Immature natural killer cell (primary cell): ENCODE results near the gene NOL3. TPM values are rescaled to one million over a fixed set of nuclear protein-coding genes. Genes with fewer than 3 reads are reported as not detected.

Source experiments
- DNase-seq, 3 donors: peaks; one replicate each; pipeline ENCODE4 v3.0.0; 2022; ENCODE audit warnings: mixed read lengths in 1 of 3
- H3K27ac Mint-ChIP-seq, 6 donors: one replicate each; pipeline ENCODE4 v1.8.0; 2020; ENCODE audit warnings: mixed read lengths in 6 of 6, mild to moderate bottlenecking in 5 of 6, inconsistent platforms in 4 of 6, moderate library complexity in 3 of 6
- H3K27me3 Mint-ChIP-seq, 3 donors: one replicate each; pipeline ENCODE4 v1.8.0; 2020 to 2021; ENCODE audit warnings: low read depth in 3 of 3, mild to moderate bottlenecking in 3 of 3, mixed read lengths in 3 of 3, moderate library complexity in 3 of 3, inconsistent platforms in 1 of 3
- H3K36me3 Mint-ChIP-seq, 3 donors: one replicate each; pipeline ENCODE4 v1.8.0; 2020; ENCODE audit warnings: mixed read lengths in 3 of 3, inconsistent platforms in 2 of 3, mild to moderate bottlenecking in 2 of 3
- H3K4me1 Mint-ChIP-seq, 2 donors: one replicate each; pipeline ENCODE4 v1.8.0; 2020; ENCODE audit warnings: inconsistent platforms in 2 of 2, mild to moderate bottlenecking in 2 of 2, mixed read lengths in 2 of 2, moderate library complexity in 1 of 2
- H3K4me3 Mint-ChIP-seq, 5 donors: one replicate each; pipeline ENCODE4 v1.8.0; 2020; ENCODE audit warnings: mild to moderate bottlenecking in 5 of 5, mixed read lengths in 5 of 5, inconsistent platforms in 3 of 5, moderate library complexity in 3 of 5
- H3K9me3 Mint-ChIP-seq, 6 donors: one replicate each; pipeline ENCODE4 v1.8.0; 2020; ENCODE audit warnings: mild to moderate bottlenecking in 6 of 6, mixed read lengths in 6 of 6, inconsistent platforms in 4 of 6, moderate library complexity in 3 of 6
- polyA plus RNA-seq, 3 donors: library from polyadenylated mRNA; unstranded; fragments of 300-500 nt; fragmentation: Illumina TruSeq; gene quantifications; one replicate each; pipeline ENCODE4 v1.2.3, GENCODE V29; 2021

The NOL3 gene
- polyA plus RNA-seq, 3 donors from 2014 or later = 0.18 to 0.47 TPM; not detected in 1

GRCh38 chr16:67148656-67149275 lies 21.6 kb upstream of the NOL3 start:
- peaks cover 1 to 12% (median 9%) of the 10 kb centered on the region in 3 donors for H3K27me3 Mint-ChIP-seq

GRCh38 chr16:67149276-67150046 lies 20.9 kb upstream of the NOL3 start:
- H3K9me3 Mint-ChIP-seq = no peaks in the 10 kb centered on the region
- H3K4me3 Mint-ChIP-seq = peak overlapping the region in 1 of 5 donors; percentile 18
- DNase-seq = no peak
- H3K27ac Mint-ChIP-seq = no peak overlapping the region
- H3K36me3 Mint-ChIP-seq = peaks cover 16 to 29% (median 18%) of the 10 kb centered on the region in 3 donors
- H3K4me1 Mint-ChIP-seq = peaks cover 0 to 7% of the 10 kb centered on the region in 2 donors
- H3K27me3 Mint-ChIP-seq = peaks cover 1 to 12% (median 7%) of the 10 kb centered on the region in 3 donors

More at GRCh38 chr16:67148656-67149275, 21.6 kb upstream of the NOL3 start:
- Mint-ChIP-seq H3K36me3 (peaks cover 16 to 34% (median 21%) of the 10 kb centered on the region in 3 donors), H3K27ac (no peak overlapping the region), H3K9me3 (no peaks in the 10 kb centered on the region), H3K4me3 (no peak overlapping the region), H3K4me1 (peaks cover 0 to 7% of the 10 kb centered on the region in 2 donors)
- no peak for DNase-seq

GRCh38 chr16:67150047-67150832 lies 20.1 kb upstream of the NOL3 start:
- no peak overlapping the region for H3K4me3 Mint-ChIP-seq
- H3K27me3 Mint-ChIP-seq = peaks cover 1 to 12% (median 10%) of the 10 kb centered on the region in 3 donors
- H3K4me1 Mint-ChIP-seq = peaks cover 0 to 8% of the 10 kb centered on the region in 2 donors
- H3K9me3 Mint-ChIP-seq = no peaks in the 10 kb centered on the region
- no peak overlapping the region for H3K27ac Mint-ChIP-seq
- peaks cover 14 to 21% (median 16%) of the 10 kb centered on the region in 3 donors for H3K36me3 Mint-ChIP-seq
- DNase-seq = no peak

- H3K27me3 Mint-ChIP-seq = peaks cover 1 to 12% (median 10%) of the 10 kb centered on the region in 3 donors
- H3K4me3 Mint-ChIP-seq = peak within 1 kb of the TSS; percentile 21 to 59 (median 42)
- no peak for DNase-seq
- peaks cover 11 to 21% (median 16%) of the 10 kb centered on the region in 3 donors for H3K36me3 Mint-ChIP-seq
- H3K27ac Mint-ChIP-seq = no peak within 1 kb of the TSS
- peaks cover 0 to 9% of the 10 kb centered on the region in 2 donors for H3K4me1 Mint-ChIP-seq
- H3K9me3 Mint-ChIP-seq = no peaks in the 10 kb centered on the region
These were observed 19.4 kb upstream of the NOL3 start, which contains the start of gene B3GNT9 for GRCh38 chr16:67150833-67151396. Gene B3GNT9 (minus strand): TSS chr16:67150998. CDS start chr16:67150485, 513 bp downstream.

GRCh38 chr16:67151431-67152097 lies 18.8 kb upstream of the NOL3 start:
- Mint-ChIP-seq H3K27me3 (peaks cover 1 to 12% (median 10%) of the 10 kb centered on the region in 3 donors), H3K9me3 (no peaks in the 10 kb centered on the region), H3K36me3 (peaks cover 9 to 17% (median 12%) of the 10 kb centered on the region in 3 donors), H3K27ac (no peak overlapping the region), H3K4me1 (peaks cover 0 to 12% of the 10 kb centered on the region in 2 donors), H3K4me3 (peak overlapping the region; percentile 21 to 59 (median 42))
- no peak for DNase-seq

GRCh38 chr16:67154578-67155294 lies 15.6 kb upstream of the NOL3 start:
- Mint-ChIP-seq H3K36me3 (no peaks in the 10 kb centered on the region), H3K4me1 (peaks cover 20 to 27% of the 10 kb centered on the region in 2 donors), H3K27me3 (peaks cover 2 to 7% (median 2%) of the 10 kb centered on the region in 3 donors), H3K27ac (no peak overlapping the region), H3K4me3 (peak overlapping the region in 1 of 5 donors; percentile 72), H3K9me3 (no peaks in the 10 kb centered on the region)
- no peak for DNase-seq

GRCh38 chr16:67155295-67156142 lies 14.8 kb upstream of the NOL3 start:
- DNase-seq = peak; percentile 70 to 78 (median 78)
- Mint-ChIP-seq H3K27ac (no peak overlapping the region), H3K4me1 (peaks cover 26 to 32% of the 10 kb centered on the region in 2 donors), H3K36me3 (no peaks in the 10 kb centered on the region), H3K9me3 (no peaks in the 10 kb centered on the region), H3K4me3 (peak overlapping the region; percentile 48 to 72 (median 59)), H3K27me3 (peaks cover 4 to 7% (median 5%) of the 10 kb centered on the region in 3 donors)

GRCh38 chr16:67156143-67156844 lies 14.0 kb upstream of the NOL3 start:
- no peak overlapping the region for H3K27ac Mint-ChIP-seq
- H3K36me3 Mint-ChIP-seq = no peaks in the 10 kb centered on the region
- H3K4me3 Mint-ChIP-seq = no peak overlapping the region
- H3K27me3 Mint-ChIP-seq = peaks cover 10 to 13% (median 10%) of the 10 kb centered on the region in 3 donors
- H3K9me3 Mint-ChIP-seq = peaks cover 0 to 2% (median 0%) of the 10 kb centered on the region in 6 donors
- peaks cover 33 to 36% of the 10 kb centered on the region in 2 donors for H3K4me1 Mint-ChIP-seq
- no peak for DNase-seq

GRCh38 chr16:67157106-67157748 lies 13.1 kb upstream of the NOL3 start:
- Mint-ChIP-seq H3K4me3 (peak overlapping the region; percentile 31 to 53 (median 39)), H3K36me3 (no peaks in the 10 kb centered on the region), H3K27ac (peak overlapping the region in 2 of 6 donors; percentile 6 to 68), H3K4me1 (peaks cover 34 to 38% of the 10 kb centered on the region in 2 donors), H3K27me3 (peaks cover 10 to 11% (median 11%) of the 10 kb centered on the region in 3 donors), H3K9me3 (peaks cover 0 to 2% (median 0%) of the 10 kb centered on the region in 6 donors)
- DNase-seq = no peak

GRCh38 chr16:67157892-67158635 lies 12.3 kb upstream of the NOL3 start:
- H3K4me3 Mint-ChIP-seq = peak overlapping the region; percentile 88 to 91 (median 89)
- peak overlapping the region; percentile 68 to 92 (median 78) for H3K27ac Mint-ChIP-seq
- peaks cover 10 to 18% (median 14%) of the 10 kb centered on the region in 3 donors for H3K27me3 Mint-ChIP-seq
- DNase-seq = no peak
- peaks cover 0 to 2% (median 0%) of the 10 kb centered on the region in 6 donors for H3K9me3 Mint-ChIP-seq
- H3K4me1 Mint-ChIP-seq = peaks cover 38 to 40% of the 10 kb centered on the region in 2 donors
- no peaks in the 10 kb centered on the region for H3K36me3 Mint-ChIP-seq
